Non-pigmented ciliary epithelial cell (primary cell): ENCODE results near the gene ADD1.

Source experiments
- DNase-seq: peaks from one replicate; pipeline ENCODE4 v3.0.0-alpha.2; 2010; ENCODE audit warnings: low read depth

The ADD1 gene

GRCh38 chr4:2963966-2964471, 120.4 kb downstream of the ADD1 start:
- DNase-seq: no peak

- no peak for DNase-seq
Measured at GRCh38 chr4:2964706-2965258, 121.1 kb downstream of the ADD1 start.

GRCh38 chr4:2965262-2965661, 121.6 kb downstream of the ADD1 start:
- no peak for DNase-seq

GRCh38 chr4:2968381-2968780, 124.7 kb downstream of the ADD1 start:
- no peak for DNase-seq

GRCh38 chr4:2971275-2971674, 127.6 kb downstream of the ADD1 start:
- no peak for DNase-seq

GRCh38 chr4:2977211-2978088, 133.8 kb downstream of the ADD1 start:
- no peak for DNase-seq
